Duodenal mucosa (tissue), 2 donors: ENCODE measurements around the gene SDK1.

Experiments used
- H3K27ac ChIP-seq: one replicate; pipeline ENCODE4 v1.7.0; 2013; ENCODE audit warnings: low read depth, low read length
- H3K27me3 ChIP-seq, 2 donors: one replicate each; pipeline ENCODE4 v1.7.0; 2013; ENCODE audit warnings: low read length in 2 of 2, control low read depth in 1 of 2; ENCODE audit not compliant: insufficient read depth in 2 of 2, control insufficient read depth in 1 of 2
- H3K36me3 ChIP-seq, 2 donors: one replicate each; pipeline ENCODE4 v1.7.0; 2013; ENCODE audit warnings: low read length in 2 of 2, control low read depth in 1 of 2; ENCODE audit not compliant: insufficient read depth in 2 of 2, control insufficient read depth in 1 of 2
- H3K4me1 ChIP-seq, 2 donors: one replicate each; pipeline ENCODE4 v1.7.0; 2013; ENCODE audit warnings: low read length in 2 of 2, control low read depth in 1 of 2; ENCODE audit not compliant: insufficient read depth in 2 of 2, control insufficient read depth in 1 of 2
- H3K4me3 ChIP-seq, 2 donors: one replicate each; pipeline ENCODE4 v1.7.0; 2013; ENCODE audit warnings: low read length in 2 of 2, low read depth in 1 of 2
- H3K9ac ChIP-seq, 2 donors: one replicate each; pipeline ENCODE4 v1.7.0; 2013; ENCODE audit warnings: low read length in 2 of 2, low read depth in 1 of 2
- H3K9me3 ChIP-seq, 2 donors: one replicate each; pipeline ENCODE4 v1.7.0; 2013; ENCODE audit warnings: low read length in 2 of 2, control low read depth in 1 of 2; ENCODE audit not compliant: control insufficient read depth in 1 of 2

Gene SDK1

GRCh38 chr7:3453398-3453797 is 152.3 kb downstream of the SDK1 start:
- Histone ChIP-seq H3K9ac (no peak overlapping the region), H3K36me3 (no peaks in the 10 kb centered on the region), H3K27me3 (peaks cover 0 to 5% of the 10 kb centered on the region in 2 donors), H3K4me3 (no peak overlapping the region), H3K4me1 (no peaks in the 10 kb centered on the region), H3K9me3 (no peaks in the 10 kb centered on the region), H3K27ac (no peak overlapping the region)

- H3K27ac ChIP-seq, result no peak overlapping the region
- H3K27me3 ChIP-seq, result peaks cover 0 to 5% of the 10 kb centered on the region in 2 donors
- no peak overlapping the region for H3K4me3 ChIP-seq
- no peaks in the 10 kb centered on the region for H3K9me3 ChIP-seq
- no peak overlapping the region for H3K9ac ChIP-seq
- no peaks in the 10 kb centered on the region for H3K36me3 ChIP-seq
- no peaks in the 10 kb centered on the region for H3K4me1 ChIP-seq
Observed at GRCh38 chr7:3455806-3456595, 154.9 kb downstream of the SDK1 start.

- Histone ChIP-seq H3K9ac (no peak overlapping the region), H3K4me3 (no peak overlapping the region)
Observed at GRCh38 chr7:3459111-3459510, 158.1 kb downstream of the SDK1 start.

GRCh38 chr7:3461923-3462322 is 160.9 kb downstream of the SDK1 start:
- no peak overlapping the region for H3K9ac ChIP-seq
- no peak overlapping the region for H3K27ac ChIP-seq
- no peaks in the 10 kb centered on the region for H3K36me3 ChIP-seq
- H3K4me1 ChIP-seq, result no peaks in the 10 kb centered on the region
- H3K27me3 ChIP-seq, result no peaks in the 10 kb centered on the region
- H3K9me3 ChIP-seq, result no peaks in the 10 kb centered on the region
- no peak overlapping the region for H3K4me3 ChIP-seq

More at GRCh38 chr7:3459111-3459510, 158.1 kb downstream of the SDK1 start:
- Histone ChIP-seq H3K27ac (no peak overlapping the region), H3K9me3 (no peaks in the 10 kb centered on the region), H3K4me1 (no peaks in the 10 kb centered on the region), H3K27me3 (no peaks in the 10 kb centered on the region), H3K36me3 (no peaks in the 10 kb centered on the region)

GRCh38 chr7:3463696-3464095 is 162.6 kb downstream of the SDK1 start:
- Histone ChIP-seq H3K36me3 (no peaks in the 10 kb centered on the region), H3K27ac (no peak overlapping the region), H3K9me3 (no peaks in the 10 kb centered on the region), H3K9ac (no peak overlapping the region), H3K27me3 (no peaks in the 10 kb centered on the region), H3K4me3 (no peak overlapping the region), H3K4me1 (no peaks in the 10 kb centered on the region)

- no peaks in the 10 kb centered on the region for H3K4me1 ChIP-seq
- H3K9ac ChIP-seq, result no peak overlapping the region
- no peaks in the 10 kb centered on the region for H3K9me3 ChIP-seq
- H3K27ac ChIP-seq, result no peak overlapping the region
- no peaks in the 10 kb centered on the region for H3K36me3 ChIP-seq
- H3K27me3 ChIP-seq, result no peaks in the 10 kb centered on the region
- no peak overlapping the region for H3K4me3 ChIP-seq
Observed at GRCh38 chr7:3464900-3465622, 164.0 kb downstream of the SDK1 start.

- Histone ChIP-seq H3K9me3 (no peaks in the 10 kb centered on the region), H3K4me1 (no peaks in the 10 kb centered on the region), H3K4me3 (no peak overlapping the region), H3K27me3 (no peaks in the 10 kb centered on the region), H3K27ac (no peak overlapping the region), H3K9ac (no peak overlapping the region), H3K36me3 (no peaks in the 10 kb centered on the region)
Observed at GRCh38 chr7:3466261-3466660, 165.2 kb downstream of the SDK1 start.

- no peaks in the 10 kb centered on the region for H3K27me3 ChIP-seq
- no peaks in the 10 kb centered on the region for H3K9me3 ChIP-seq
- no peak overlapping the region for H3K27ac ChIP-seq
- H3K9ac ChIP-seq, result no peak overlapping the region
- no peak overlapping the region for H3K4me3 ChIP-seq
- H3K4me1 ChIP-seq, result no peaks in the 10 kb centered on the region
- no peaks in the 10 kb centered on the region for H3K36me3 ChIP-seq
Observed at GRCh38 chr7:3469641-3470040, 168.6 kb downstream of the SDK1 start.

GRCh38 chr7:3480197-3480596 is 179.1 kb downstream of the SDK1 start:
- Histone ChIP-seq H3K36me3 (no peaks in the 10 kb centered on the region), H3K9ac (no peak overlapping the region), H3K4me3 (no peak overlapping the region), H3K9me3 (no peaks in the 10 kb centered on the region), H3K27me3 (no peaks in the 10 kb centered on the region), H3K27ac (no peak overlapping the region), H3K4me1 (no peaks in the 10 kb centered on the region)

GRCh38 chr7:3481435-3481834 is 180.4 kb downstream of the SDK1 start:
- H3K9ac ChIP-seq, result no peak overlapping the region
- no peak overlapping the region for H3K27ac ChIP-seq

More at GRCh38 chr7:3481435-3481834, 180.4 kb downstream of the SDK1 start:
- no peaks in the 10 kb centered on the region for H3K9me3 ChIP-seq
- H3K4me3 ChIP-seq, result no peak overlapping the region
- no peaks in the 10 kb centered on the region for H3K4me1 ChIP-seq
- H3K36me3 ChIP-seq, result no peaks in the 10 kb centered on the region
- H3K27me3 ChIP-seq, result no peaks in the 10 kb centered on the region
